ENCODE results near the gene SEPTIN7.

Gene SEPTIN7

GRCh38 chr7:35820858-35821257, 20.0 kb downstream of the SEPTIN7 start:
- H2AFZ ChIP-seq (ENCODE audit: low read length): no peak overlapping the region
- H3K4me1 ChIP-seq (ENCODE audit: insufficient read depth, low read length, severe bottlenecking): no peaks in the 10 kb centered on the region
- no peaks in the 10 kb centered on the region for H3F3A ChIP-seq (ENCODE audit: insufficient read depth, low read length)
- H3K27ac ChIP-seq (ENCODE audit: low read depth, low read length, poor library complexity, severe bottlenecking): no peak overlapping the region
- peaks cover 46% of the 10 kb centered on the region for H3K9me3 ChIP-seq (ENCODE audit: low read length)
- H3K9ac ChIP-seq (ENCODE audit: low read length): no peak overlapping the region
- H3K36me3 ChIP-seq (ENCODE audit: insufficient read depth, low read length): peaks cover 36% of the 10 kb centered on the region
- H3K27me3 ChIP-seq (ENCODE audit: insufficient read depth, low read length): no peaks in the 10 kb centered on the region
- peaks cover 10% of the 10 kb centered on the region for H4K20me1 ChIP-seq (ENCODE audit: insufficient read depth, low read length)
- TF ChIP-seq EZH2 (IDR thresholded peaks at IDR 0.05; ENCODE audit: borderline replicate concordance, low read length): no peak
- TF ChIP-seq, protein P1, sequence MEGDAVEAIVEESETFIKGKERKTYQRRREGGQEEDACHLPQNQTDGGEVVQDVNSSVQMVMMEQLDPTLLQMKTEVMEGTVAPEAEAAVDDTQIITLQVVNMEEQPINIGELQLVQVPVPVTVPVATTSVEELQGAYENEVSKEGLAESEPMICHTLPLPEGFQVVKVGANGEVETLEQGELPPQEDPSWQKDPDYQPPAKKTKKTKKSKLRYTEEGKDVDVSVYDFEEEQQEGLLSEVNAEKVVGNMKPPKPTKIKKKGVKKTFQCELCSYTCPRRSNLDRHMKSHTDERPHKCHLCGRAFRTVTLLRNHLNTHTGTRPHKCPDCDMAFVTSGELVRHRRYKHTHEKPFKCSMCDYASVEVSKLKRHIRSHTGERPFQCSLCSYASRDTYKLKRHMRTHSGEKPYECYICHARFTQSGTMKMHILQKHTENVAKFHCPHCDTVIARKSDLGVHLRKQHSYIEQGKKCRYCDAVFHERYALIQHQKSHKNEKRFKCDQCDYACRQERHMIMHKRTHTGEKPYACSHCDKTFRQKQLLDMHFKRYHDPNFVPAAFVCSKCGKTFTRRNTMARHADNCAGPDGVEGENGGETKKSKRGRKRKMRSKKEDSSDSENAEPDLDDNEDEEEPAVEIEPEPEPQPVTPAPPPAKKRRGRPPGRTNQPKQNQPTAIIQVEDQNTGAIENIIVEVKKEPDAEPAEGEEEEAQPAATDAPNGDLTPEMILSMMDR (IDR thresholded peaks at IDR 0.05; ENCODE audit: low read length): no peak
- no peaks in the 10 kb centered on the region for H3K9me2 ChIP-seq (ENCODE audit: low read depth, low read length)
- H3K4me2 ChIP-seq (ENCODE audit: low read length): no peak overlapping the region
- H3K79me2 ChIP-seq (ENCODE audit: insufficient read depth, low read length): peaks cover 100% of the 10 kb centered on the region
- H3K4me3 ChIP-seq (ENCODE audit: low read depth, low read length, poor library complexity, severe bottlenecking): no peak overlapping the region

GRCh38 chr7:35823440-35823839, 22.6 kb downstream of the SEPTIN7 start:
- H3K9me3 ChIP-seq (ENCODE audit: low read length): peaks cover 25% of the 10 kb centered on the region
- TF ChIP-seq EZH2 (IDR thresholded peaks at IDR 0.05; ENCODE audit: borderline replicate concordance, low read length): no peak
- TF ChIP-seq, protein P1 (IDR thresholded peaks at IDR 0.05; ENCODE audit: low read length): no peak
- no peaks in the 10 kb centered on the region for H3K9me2 ChIP-seq (ENCODE audit: low read depth, low read length)
- H3K36me3 ChIP-seq (ENCODE audit: insufficient read depth, low read length): peaks cover 26% of the 10 kb centered on the region
- H3K9ac ChIP-seq (ENCODE audit: low read length): no peak overlapping the region
- H3K4me2 ChIP-seq (ENCODE audit: low read length): no peak overlapping the region
- no peaks in the 10 kb centered on the region for H3K27me3 ChIP-seq (ENCODE audit: insufficient read depth, low read length)
- no peak overlapping the region for H2AFZ ChIP-seq (ENCODE audit: low read length)
- H3K4me3 ChIP-seq (ENCODE audit: low read depth, low read length, poor library complexity, severe bottlenecking): no peak overlapping the region
- no peaks in the 10 kb centered on the region for H3K4me1 ChIP-seq (ENCODE audit: insufficient read depth, low read length, severe bottlenecking)
- no peaks in the 10 kb centered on the region for H3F3A ChIP-seq (ENCODE audit: insufficient read depth, low read length)
- peaks cover 10% of the 10 kb centered on the region for H4K20me1 ChIP-seq (ENCODE audit: insufficient read depth, low read length)
- no peak overlapping the region for H3K27ac ChIP-seq (ENCODE audit: low read depth, low read length, poor library complexity, severe bottlenecking)
- peaks cover 100% of the 10 kb centered on the region for H3K79me2 ChIP-seq (ENCODE audit: insufficient read depth, low read length)

GRCh38 chr7:35825974-35826373, 25.1 kb downstream of the SEPTIN7 start:
- no peaks in the 10 kb centered on the region for H3F3A ChIP-seq (ENCODE audit: insufficient read depth, low read length)
- no peak overlapping the region for H2AFZ ChIP-seq (ENCODE audit: low read length)
- no peaks in the 10 kb centered on the region for H3K9me2 ChIP-seq (ENCODE audit: low read depth, low read length)
- H3K9me3 ChIP-seq (ENCODE audit: low read length): peaks cover 5% of the 10 kb centered on the region
- peaks cover 100% of the 10 kb centered on the region for H3K79me2 ChIP-seq (ENCODE audit: insufficient read depth, low read length)
- peaks cover 20% of the 10 kb centered on the region for H3K36me3 ChIP-seq (ENCODE audit: insufficient read depth, low read length)
- H3K27me3 ChIP-seq (ENCODE audit: insufficient read depth, low read length): no peaks in the 10 kb centered on the region
- H3K4me3 ChIP-seq (ENCODE audit: low read depth, low read length, poor library complexity, severe bottlenecking): no peak overlapping the region
- H4K20me1 ChIP-seq (ENCODE audit: insufficient read depth, low read length): peaks cover 3% of the 10 kb centered on the region
- H3K4me1 ChIP-seq (ENCODE audit: insufficient read depth, low read length, severe bottlenecking): no peaks in the 10 kb centered on the region
- H3K9ac ChIP-seq (ENCODE audit: low read length): no peak overlapping the region
- TF ChIP-seq, protein P1 (IDR thresholded peaks at IDR 0.05; ENCODE audit: low read length): no peak
- no peak for TF ChIP-seq EZH2 (IDR thresholded peaks at IDR 0.05; ENCODE audit: borderline replicate concordance, low read length)
- no peak overlapping the region for H3K4me2 ChIP-seq (ENCODE audit: low read length)
- H3K27ac ChIP-seq (ENCODE audit: low read depth, low read length, poor library complexity, severe bottlenecking): no peak overlapping the region

Measured in OCI-LY1 (cell line).